ENCODE measurements around the gene B4GALNT2.

DNA sequence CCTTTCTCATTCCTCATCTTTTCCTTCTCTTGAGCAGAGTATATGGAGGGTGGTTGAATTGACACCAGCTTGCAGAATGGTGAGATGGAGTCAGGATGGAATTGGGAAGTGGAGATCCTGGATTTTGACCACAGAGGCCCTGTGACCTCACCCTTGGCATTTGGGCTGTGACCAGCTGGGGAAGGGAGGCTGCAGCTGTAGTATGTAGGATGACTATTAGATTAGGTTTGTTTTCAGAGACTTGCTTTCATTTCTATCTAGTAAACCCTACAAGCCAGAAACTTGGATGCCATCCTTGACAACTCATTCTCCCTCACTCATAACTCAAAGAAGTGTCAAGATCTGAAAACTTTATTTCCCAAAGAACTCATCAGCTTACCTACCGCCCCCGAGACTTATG, 71.9 kb downstream of the B4GALNT2 start:
- TF ChIP-seq POLR2AphosphoS5 (IDR thresholded peaks at IDR 0.05; ENCODE audit: low read depth, low read length) = no peak
- TF ChIP-seq POLR2A (IDR thresholded peaks at IDR 0.05; ENCODE audit: low read depth, low read length) = no peak
